GM19023 (cell line): ENCODE measurements around the gene GADD45B.

Experiments
- ATAC-seq: cut with Tn5 transposase; IDR thresholded peaks from one replicate; pipeline ENCODE4 v1.9.1; 2021; ENCODE audit warnings: mild to moderate bottlenecking, moderate library complexity; ENCODE audit not compliant: unreplicated experiment

The GADD45B gene, protein sequence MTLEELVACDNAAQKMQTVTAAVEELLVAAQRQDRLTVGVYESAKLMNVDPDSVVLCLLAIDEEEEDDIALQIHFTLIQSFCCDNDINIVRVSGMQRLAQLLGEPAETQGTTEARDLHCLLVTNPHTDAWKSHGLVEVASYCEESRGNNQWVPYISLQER

DNA sequence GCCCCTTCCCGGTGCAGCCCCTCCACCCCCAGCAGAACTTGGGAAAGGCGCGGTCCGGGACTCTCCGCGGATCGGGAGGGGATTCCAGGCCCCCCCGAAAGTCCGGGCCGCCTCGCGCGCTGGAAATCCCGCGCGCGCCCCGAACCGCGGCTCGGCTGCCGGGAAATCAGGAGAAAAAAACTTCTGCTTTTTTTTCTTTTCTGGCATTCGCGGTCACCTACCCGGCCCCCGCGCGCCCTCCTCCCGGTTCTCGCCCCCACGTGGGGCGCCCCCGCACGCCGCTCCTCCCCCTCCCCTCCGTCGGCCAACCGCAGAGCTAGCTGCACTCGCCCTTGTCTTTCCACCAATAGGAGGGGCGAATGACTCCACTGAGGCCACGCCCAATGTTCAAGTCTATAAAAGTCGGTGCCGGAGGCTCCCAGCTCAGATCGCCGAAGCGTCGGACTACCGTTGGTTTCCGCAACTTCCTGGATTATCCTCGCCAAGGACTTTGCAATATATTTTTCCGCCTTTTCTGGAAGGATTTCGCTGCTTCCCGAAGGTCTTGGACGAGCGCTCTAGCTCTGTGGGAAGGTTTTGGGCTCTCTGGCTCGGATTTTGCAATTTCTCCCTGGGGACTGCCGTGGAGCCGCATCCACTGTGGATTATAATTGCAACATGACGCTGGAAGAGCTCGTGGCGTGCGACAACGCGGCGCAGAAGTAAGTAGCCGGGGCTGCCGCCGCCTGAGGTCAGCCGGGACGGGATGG, at the start of gene GADD45B:
Gene GADD45B, plus strand, starts transcription at position 426 of the 749 bp plus-strand sequence. Its CDS starts 232 bp downstream, at position 658.
- peak; percentile 47 for ATAC-seq

DNA sequence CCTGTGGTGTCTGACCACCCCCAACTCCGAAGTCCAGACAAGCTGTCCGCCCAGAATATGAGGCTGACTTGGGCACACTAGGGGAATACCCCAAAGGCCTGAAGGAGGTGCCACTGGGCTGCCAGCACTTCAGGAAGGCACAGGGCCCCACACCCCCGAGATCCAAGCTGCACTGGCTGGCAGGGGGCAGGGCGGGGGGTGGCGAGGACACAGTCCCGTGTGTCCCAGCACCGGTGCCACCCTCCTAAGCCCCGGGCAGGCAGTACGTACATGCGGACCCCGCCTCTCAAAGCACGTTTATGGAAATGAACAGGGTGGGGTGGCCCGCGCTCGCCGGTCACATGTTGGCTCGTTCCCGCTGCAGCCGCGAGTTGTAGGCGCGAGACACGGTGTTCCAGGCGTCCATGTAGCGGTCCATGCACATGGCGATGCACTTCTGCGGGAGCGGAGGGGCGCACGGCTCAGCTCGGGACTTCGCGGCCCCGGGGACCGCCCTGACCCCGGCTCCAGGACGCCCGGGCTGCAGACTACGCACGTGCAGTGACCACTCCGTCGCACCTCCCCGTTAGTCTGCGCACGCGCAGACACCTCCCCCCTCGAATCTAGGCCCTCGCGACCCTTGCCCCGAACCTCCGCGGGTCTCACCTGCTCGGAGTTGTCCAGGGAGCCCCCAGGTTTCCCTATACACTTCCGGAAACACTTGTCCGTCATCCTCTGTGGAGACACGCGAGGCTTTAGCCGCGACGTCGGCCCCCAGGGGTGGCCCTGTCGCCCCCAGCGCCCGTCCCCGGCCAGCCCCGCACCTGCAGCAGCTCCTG, 49.1 kb upstream of the GADD45B start:
- ATAC-seq, result peak; percentile 9

DNA sequence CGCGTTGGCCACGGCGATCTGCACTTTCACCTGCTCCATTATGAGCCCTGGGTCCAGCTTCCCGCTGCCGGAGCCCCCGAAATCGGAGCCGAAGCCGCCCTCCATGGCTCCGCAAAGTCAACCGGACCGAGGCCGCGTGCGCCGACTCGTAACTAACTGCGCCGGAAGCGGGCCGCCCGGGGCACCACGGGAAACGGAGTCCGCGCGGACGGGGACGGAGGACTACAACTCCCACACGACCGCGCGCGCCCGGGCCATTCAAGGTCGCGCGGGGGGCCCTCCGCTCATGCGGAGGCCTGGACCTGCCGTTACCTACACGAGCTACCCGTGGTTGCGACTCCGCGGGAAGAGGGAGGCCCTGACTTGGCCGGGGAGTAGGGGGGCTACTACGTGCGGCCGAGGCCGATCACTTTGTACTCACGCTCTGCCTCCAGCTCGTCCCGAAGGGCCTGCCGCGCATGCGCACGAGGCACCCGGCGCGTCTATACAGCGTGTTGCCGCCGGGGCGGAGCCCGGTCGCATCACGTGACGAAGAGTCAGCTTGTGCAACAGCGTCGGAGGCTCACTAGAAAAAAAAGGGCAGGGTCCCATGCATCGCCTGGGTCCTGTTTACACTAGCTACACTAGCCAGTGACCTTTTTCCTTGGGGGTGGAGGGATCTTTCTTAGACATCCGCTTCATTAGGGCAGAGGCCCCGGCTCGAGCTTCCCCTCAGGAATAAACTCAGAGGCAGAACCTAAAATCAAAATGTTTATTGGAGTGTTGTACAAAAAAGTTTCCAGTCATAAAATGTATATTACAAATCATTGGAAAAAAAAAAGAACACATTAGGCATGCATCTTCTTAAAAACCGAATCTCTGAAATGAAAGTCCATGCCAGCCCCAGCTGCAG, 48.3 kb upstream of the GADD45B start, which contains the start of gene TIMM13:
Gene TIMM13, minus strand, starts transcription at position 158 of the 892 bp plus-strand sequence. Its CDS starts 53 bp downstream, at position 105.
- ATAC-seq, result peak; percentile 83

DNA sequence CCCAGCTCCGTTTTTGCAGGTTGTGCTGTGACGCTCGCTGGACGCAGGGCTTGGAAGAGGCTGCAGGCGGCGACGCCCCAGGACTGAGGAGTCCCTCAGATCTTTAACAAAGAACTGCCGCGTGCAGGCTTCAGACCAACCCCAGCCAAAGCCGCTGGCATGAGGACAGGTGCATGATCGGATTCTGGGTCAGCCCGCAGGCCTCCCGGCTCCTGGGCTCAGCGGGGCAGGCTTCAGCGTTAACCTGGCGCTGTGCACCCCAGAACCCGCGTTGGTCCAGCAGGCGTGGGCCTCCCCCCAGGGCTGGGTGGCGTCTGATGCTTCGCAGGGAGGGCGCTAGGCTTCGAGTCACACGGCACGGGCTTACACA, 47.6 kb upstream of the GADD45B start:
- no peak for ATAC-seq

DNA sequence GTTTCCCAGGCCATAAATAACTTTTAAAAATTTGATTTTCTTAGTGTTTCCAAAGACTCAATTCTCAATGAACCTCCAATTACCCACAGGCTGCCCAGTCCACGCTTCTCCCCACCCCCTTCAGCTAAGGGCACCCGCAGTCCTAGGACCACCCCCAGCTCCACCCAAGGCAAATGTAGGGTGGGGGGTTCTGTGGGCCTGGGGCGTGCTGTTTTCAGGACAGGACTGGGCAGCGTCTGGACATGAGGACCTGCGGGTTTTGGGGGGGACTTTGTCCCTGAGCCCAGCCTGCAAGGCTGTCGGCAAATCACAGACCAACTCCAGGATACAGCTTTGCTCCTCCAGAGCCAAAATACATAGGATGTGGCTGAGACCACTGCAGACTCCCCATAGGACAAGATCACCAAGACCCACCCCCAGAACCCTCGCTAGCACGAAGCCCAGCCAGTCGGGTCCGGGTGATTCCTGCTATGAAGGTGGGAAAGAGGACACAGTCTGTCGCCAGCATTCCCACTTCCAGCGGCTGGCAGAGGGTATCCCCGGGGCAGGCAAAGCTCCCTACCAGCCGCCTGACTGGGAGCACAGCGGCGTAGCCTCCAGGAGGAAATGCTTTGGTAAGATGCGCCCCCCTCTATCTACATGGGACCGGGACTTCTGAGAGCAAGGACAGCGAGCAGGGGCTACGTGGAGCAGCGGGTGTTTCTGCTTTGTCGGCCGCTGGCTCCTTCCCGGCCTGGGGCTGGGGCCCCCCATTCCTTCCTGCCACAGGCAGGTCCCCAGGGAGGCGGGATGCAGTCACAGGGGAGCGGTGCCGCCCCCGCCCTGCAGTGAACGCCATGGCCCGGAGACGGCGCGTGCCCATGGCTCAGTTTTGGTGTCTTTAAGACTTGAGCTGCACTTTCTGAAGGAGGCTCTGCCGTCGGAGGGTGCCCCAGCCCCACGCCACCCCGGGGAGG, 46.9 kb upstream of the GADD45B start:
- no peak for ATAC-seq

DNA sequence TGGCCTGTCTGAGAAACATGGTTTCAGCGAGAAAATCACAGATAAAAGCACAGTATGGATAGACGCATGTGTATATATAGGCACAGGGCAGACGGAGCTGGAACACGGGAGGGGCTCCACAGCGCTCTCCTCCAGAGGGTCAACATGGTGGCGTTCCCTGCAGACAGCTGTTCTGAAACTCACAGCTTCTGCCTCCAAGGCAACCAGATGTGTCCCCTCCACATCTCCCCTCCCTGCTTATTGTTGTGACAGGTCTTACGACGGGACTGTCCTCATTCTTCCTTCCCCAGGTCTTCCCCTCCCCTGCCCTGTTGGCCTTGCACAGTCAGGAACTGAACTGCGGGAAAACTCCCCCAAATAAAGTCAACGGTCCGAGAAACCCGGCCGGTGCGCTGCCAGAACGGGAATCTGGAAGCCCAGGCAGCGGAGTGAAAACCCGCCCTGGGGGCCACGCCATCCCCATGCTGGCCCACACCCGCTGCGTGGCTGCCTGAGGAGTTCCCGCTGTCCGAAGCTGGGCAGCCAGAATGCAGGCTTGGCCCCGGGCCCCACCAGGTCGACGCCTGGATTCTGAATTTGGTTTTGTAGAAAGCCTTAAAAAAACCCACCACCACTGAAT, 45.9 kb upstream of the GADD45B start:
- no peak for ATAC-seq

DNA sequence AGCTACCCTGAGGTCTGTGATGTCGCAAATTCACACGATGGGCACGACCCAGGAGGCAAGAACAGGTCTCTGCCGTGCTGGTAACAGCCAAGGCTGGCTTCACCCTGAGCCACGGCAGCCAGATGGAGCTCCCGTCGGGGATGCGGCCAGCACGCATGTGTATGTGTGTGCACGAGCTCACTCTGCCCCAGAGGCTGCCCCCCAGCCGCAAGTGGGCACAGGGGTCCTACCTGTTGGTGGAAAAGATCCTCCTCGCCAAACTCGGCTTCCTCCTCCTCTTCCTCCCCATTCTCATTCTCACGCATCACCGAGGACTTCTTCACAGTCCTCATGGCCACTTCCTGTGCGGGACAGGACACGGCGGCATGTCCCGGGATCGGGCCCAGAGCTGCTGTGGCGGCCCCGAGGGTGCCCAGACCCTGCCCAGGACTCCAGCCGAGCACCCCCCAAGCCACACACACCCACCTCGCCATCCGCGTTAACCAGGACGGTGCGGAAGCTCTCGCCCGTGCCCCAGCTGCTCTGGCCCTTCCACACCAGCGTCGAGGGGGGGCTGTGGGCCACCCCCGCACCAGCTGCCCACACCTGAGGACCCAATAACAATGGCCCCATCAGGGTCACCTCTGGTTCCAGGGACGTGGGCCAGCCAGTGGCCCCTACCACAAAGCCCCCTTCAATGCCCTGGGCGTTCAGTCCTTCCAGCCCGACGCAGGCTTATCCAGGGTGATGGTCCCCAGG, 44.4 kb upstream of the GADD45B start:
- no peak for ATAC-seq

DNA sequence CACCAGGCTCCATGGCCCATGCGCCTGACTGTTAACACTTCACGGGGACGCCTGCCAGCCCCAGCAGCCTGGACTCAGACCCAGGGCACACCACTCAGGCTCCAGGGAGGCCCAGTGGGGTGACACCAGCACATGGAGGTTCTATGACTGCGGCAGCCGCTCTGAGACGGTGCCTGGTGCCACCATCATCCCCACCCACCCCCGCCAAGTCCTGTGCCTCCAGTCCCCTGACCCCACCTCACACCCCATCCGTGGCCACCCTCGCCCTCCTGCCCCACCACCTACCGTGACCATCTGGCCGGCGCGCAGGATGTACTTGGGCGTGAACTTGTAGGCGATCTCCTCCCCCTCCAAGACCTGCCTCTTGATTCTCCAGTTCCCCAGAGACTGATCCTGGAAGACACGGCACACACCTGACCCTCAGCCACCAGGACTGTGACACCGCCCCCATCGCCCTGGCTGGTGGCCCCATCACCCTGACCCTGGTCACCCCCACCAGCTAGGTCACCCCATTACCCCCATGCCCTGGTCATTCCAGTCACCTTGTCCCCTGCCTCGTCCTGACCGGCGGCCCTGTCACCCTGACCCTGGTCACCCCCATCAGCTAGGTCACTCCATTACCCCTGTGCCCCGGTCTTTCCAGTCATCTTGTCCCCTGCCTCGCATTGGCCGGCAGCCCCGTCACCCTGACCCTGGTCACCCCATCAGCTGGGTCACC, 43.6 kb upstream of the GADD45B start:
- ATAC-seq, result no peak

DNA sequence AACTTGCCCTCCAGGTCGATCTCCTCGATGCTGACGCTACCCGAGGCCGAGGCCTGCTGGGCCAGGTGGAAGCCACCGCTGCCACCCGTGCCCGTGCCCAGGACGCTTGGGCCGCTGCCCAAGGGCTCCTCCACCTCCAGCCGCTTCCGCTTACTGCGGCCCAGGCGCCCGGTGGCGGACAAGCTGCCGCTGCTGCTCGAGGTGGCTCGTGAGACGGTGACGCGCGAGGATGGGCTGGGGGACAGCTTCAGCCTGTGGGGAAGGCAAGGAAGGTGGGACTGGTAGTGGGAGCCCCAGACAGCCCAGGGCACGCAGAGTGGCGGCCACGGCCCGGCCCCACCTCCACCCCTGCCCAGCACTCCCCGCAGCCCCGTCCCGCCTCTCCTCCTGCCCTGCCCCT, 42.1 kb upstream of the GADD45B start:
- ATAC-seq, result no peak

DNA sequence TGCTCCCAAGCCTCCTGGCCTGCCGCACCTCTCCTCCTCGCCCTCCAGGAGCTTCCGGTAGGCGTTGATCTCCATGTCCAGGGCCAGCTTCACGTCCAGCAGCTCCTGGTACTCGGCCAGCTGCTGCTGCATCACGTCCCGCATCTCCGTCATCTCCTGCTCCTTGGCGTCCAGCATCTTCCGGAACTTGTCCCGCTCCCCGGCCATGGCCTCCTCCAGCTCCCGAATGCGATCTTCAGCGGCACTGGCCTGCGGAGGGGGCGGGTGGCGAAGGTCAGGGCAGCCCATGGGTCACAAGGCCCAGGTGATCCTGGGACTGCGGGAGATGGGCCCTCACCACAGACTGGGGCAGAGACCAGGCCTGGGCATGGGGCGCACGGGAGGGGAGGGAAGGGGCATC, 41.7 kb upstream of the GADD45B start:
- ATAC-seq, result no peak

DNA sequence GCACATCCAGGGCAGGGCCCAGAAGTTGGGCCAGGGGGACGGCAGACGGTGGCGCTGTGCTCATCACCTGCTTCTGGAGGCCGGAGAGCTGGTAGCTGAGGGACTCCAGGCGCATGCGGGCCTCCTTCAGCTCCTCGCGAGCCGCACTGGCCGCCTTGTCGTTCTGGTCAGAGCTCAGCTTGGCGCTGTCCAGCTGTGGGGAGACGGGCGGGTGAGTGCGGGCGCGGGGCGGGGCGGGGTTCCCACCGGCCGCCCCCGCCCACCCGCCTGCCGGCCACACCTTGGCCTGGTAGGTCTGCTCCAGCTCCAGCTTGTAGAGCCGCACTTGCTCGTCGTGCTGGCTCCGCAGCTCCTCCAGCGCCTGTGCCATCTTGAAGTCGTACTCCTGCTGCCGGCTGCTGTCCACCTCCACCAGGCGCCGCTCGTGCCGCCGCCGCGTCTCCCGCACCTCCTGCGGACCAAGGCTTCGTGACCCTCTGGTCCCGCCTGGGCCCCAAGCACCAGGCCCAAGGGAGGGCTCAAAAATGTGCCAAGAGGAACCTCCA, 41.1 kb upstream of the GADD45B start:
- no peak for ATAC-seq

DNA sequence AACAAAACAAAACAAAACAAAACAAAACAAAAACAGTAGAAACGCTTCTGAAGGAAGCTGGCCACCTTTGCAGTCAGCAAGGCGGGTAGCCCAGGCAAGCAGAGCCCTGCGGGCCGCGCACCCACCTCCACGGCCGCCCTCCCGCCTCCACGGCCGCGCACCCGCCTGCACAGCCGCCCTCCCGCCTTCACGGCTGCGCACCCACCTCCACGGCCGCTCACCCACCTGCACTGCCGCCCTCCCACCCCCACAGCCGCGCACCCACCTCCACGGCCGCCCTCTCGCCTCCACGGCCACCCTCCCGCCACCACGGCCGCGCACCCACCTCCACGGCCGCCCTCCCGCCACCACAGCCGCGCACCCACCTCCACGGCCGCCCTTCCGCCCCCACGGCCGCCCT, 39.5 kb upstream of the GADD45B start:
- no peak for ATAC-seq

DNA sequence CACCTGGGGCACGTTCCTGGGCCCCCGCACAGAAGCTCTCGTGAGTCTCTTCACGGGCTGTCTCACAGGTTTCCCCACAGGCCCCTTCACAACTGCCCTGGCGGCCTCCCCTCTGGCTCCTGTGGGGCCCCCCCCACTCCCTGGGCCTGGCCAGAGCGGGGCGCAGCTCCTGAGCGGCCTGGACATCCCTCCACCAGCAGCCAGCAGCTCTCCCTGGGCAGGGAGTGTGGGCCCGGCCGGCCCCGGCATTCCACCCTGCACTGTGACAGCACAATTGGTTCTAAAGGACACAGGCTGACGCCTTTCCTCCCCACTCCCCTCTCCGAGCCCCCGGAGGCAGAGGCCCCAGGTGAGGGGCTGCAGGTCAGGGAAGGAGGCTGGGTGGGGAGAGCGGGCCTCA, 39.0 kb upstream of the GADD45B start:
- ATAC-seq, result no peak

DNA sequence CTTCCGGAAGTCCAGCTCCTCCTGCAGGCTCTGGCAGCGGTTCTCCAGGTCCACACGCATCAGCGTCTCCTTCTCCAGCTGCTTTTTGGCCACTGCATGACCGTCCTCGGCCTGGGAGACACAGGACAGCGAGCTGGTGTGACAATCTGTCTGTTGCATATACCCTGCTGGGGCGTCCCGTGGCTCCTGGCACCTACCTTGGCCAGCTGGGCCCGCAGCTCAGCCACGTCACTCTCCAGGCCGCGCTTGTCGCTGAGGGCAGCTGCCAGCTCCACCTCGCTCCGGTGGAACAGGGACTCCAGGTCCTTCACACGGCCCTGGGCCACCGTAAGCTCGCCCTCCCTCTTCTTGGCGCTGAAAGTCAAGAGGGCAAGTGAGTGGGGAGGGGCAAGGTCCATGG, 37.7 kb upstream of the GADD45B start:
- ATAC-seq, result no peak

DNA sequence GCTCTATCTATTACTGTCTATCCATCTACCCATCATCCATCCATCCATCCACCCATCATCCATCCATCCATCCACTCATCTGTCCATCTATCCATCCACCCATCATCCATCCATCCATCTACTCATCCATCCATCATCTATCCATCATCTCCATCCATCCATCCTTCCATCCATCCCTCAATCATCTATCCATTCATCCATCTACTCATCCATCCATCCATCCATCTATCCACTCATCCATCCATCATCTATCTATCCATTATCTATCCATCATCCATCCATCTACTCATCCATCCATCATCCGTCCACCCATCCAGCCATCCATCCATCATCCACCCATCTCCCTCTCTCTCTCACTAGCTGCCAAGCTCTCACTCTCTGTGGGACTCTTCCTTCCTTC, 35.4 kb upstream of the GADD45B start:
- ATAC-seq, result no peak

DNA sequence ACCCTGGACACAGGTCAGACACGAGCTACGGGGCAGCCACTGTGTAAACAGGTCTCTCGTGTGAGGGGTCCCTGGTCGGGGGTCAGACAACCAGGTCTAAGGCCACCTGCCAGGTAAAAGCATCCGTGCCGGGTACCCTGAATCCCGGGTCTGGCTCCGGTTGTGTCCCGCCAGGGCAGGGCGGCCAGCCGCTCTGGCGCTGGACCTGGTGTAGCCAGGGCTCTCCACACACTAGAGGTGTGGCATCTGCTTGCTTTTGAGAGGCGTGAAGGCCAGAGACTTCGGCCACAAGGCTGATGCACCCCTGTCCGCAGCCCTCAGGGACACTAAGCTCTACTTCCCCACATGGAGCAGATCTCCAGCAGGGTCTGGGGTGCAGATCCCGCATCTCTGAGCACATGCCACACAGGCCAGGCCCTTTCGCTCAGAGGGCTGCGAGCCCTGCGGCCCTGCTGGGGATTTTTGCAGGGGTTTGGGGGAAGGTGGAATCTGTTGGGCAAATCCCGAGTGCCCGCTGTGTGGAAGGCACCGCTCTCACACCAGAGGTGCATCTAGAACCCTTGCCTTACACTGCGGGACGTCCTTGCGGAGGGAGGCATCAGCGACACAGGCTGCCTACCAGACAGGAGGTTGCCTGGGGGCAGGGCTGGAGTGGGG, 34.7 kb upstream of the GADD45B start:
- no peak for ATAC-seq

DNA sequence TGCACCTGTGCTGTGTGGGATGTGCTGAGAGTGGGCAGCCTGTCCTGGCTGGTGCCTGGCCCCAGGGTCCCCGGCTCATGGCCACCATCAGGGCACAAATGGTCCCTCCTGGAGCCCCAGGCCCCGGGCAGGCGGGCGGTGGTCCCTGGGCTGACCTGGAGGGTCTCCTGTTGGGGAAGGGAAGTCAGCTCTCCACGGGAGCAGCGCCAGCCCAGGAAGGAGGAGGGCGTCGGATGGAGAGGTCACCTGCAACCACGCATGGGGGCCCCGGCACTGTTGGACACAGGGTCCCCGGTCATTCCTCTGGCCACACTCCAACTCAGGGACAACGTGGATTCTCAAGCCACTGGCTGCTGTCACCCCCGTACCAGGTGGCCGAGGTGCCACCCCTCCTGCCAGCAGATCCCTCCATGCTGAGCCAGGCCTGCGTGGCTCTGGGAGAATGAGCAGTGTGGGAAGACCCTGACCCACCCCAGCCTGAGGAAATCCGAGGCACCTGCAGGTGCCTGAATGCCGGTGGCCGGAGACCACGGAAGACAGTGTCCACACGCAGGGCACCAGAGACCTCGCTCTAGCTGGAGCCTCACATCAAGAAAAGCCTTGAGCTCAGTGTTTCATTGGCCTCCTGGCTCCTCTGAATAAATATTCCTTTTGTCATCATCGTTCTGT, 32.7 kb upstream of the GADD45B start:
- no peak for ATAC-seq
